Stimulated activated CD4-positive, alpha-beta T cell treated with anti-CD3 and anti-CD28 coated beads, Interleukin-1b, Interleukin-23, amount 100 ng/mL, for 4 hours (primary cell): Measurements from ENCODE around the gene RAPGEF1.
A peak's percentile ranks its signal among the peaks of the same experiment; 100 is the strongest.
"Not testable (repeated sequence)": the region's sequence is repeated elsewhere in the genome, so short reads cannot be mapped to it uniquely, and the experiment has no call there.

ENCODE experiments used
- DNase-seq, 2 donors: peaks; one replicate each; pipeline ENCODE4 v3.0.0-alpha.2; 2020; ENCODE audit warnings: low read depth in 2 of 2

Gene RAPGEF1

GRCh38 chr9:131670247-131671132, 69.4 kb downstream of the RAPGEF1 start:
- DNase-seq = no peak

DNA sequence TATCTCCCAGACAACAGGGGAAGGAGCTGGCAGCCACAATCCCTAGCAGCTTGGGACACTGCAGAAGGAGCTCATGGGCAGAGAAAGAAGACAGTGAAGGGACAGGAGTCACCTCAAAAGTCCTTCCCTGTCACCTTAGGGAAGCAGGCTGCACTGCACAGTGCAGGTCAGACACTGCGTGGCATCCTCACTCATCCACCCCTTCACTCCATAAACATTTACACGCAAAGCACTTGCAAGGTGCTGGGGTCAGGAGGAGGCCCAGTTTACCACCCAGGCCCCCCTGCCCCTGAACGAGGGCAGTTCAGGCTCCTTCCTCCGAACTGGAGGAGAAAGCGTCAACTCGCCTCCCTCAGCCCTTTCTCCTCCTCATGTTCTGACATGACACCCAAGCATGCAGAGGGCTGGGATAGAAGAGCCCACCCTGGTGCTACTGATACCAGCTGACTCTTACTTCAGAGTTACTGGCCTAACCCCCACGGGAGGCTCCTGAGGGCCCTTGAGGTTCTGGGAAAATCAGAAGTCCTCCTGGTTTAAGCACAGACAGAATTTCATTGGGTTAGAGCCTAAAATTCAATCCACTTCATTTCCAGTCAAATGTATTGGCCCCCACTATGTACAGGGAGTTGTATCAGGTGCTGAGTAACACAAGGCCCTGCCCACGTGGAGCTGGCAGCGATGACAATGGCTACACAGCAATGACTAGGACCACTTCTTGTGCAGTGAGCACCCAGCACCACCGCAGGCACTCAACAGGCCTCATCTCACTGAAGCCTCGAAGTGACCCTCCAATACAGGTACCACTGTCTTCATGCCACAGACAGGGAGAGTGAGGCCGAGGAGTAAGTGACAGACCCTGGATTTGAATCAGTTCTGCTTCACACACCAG, 70.4 kb downstream of the RAPGEF1 start:
- DNase-seq = no peak

DNA sequence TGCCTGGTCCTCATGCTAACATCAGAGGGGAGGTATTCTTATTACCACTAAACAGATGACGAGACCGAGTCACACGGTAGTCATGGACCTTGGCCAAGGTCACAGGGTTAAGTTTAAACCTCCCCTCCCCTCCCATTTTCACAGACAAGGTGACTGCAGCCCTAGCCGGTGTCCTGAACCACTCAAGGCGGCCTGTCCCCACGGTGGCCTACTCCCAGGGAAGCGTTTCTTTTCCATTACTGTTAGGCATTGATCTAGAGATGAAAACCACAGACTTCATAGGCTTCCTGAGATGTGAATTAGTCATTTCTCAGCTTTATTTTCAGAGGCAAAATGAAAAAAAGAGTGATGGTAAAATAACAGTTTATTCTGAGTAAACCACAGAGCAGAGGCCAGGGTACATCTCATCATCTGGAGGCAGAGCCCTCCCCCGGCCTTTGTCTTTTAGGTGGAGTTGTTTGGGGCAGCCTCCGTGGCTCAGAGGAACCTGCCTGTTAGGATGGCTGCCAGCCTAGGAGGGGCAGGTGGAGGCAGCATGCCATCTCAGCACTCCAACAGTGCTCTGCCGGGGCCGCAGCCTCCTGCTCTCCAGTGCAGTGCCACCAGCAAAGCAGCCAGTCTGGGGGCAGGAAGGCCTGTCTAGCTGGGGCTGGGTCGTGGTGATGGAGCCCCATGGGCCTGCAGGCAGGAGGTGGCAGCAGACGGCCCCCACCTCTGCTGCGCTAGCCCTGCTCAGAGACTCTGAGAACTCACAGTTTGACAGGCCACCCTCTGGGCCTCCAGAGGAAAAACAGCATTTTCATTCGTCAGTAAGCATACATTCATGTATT, 71.2 kb downstream of the RAPGEF1 start:
- peak; percentile 41 to 54 for DNase-seq

DNA sequence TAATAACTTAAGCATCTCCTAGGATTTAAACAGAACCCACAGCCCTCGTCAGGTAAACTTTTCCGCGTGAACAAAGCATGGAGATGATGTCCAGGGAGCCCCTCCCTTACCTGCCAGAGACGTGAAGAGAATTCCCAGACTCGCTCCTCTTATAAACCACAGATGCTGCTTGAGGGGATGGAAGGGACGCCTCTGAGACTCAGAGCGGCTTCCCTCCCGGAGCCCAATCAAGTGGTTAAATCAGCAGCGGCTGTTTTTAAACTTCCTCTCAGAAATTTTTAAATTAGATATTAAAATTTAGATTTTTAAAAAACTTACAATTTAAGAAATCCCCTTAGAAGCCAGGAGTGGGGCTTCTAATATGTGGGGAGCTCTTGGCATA, 71.8 kb downstream of the RAPGEF1 start:
- no peak for DNase-seq

GRCh38 chr9:131667576-131667975, 72.3 kb downstream of the RAPGEF1 start:
- DNase-seq = peak; percentile 39 to 41

DNA sequence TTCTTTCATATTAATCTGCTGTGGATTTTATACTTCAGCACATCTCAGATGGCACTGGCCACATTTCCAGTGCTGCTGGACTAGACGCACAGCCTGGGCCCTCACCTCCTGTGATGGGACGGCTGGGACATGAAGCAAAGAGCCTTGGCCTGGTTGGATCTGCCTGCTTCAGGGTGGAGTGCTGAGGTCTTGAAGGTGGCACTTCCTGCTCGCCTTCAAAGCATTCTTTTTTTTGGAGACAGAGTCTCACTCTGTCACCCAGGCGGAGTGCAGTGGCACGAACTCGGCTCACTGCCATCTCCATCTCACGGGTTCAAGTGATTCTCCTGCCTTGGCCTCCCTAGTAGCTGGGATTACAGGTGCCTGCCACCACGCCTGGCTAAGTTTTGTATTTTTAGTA, 73.1 kb downstream of the RAPGEF1 start:
- no peak for DNase-seq

GRCh38 chr9:131666029-131666428, 73.8 kb downstream of the RAPGEF1 start:
- no peak for DNase-seq

- DNase-seq = no peak
Measured at GRCh38 chr9:131663288-131663687, 76.6 kb downstream of the RAPGEF1 start.

DNA sequence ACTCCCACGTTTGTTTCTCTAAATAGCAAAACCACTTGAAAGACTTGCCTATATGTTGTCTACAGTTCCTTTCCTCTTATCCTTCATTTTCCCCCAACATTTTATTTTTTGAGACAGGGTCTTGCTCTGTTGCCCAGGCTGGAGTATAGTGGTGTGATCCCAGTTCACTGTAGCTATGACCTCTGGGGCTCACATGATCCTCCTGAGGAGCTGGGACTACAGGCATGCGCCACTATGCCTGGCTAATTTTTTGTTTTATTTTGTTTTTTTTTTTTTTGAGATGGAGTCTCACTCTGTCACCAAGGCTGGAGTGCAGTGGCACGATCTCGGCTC, 77.6 kb downstream of the RAPGEF1 start:
- DNase-seq = not testable (repeated sequence)

- DNase-seq = peak; percentile 58 to 60
Measured at GRCh38 chr9:131661568-131662288, 78.1 kb downstream of the RAPGEF1 start.

DNA sequence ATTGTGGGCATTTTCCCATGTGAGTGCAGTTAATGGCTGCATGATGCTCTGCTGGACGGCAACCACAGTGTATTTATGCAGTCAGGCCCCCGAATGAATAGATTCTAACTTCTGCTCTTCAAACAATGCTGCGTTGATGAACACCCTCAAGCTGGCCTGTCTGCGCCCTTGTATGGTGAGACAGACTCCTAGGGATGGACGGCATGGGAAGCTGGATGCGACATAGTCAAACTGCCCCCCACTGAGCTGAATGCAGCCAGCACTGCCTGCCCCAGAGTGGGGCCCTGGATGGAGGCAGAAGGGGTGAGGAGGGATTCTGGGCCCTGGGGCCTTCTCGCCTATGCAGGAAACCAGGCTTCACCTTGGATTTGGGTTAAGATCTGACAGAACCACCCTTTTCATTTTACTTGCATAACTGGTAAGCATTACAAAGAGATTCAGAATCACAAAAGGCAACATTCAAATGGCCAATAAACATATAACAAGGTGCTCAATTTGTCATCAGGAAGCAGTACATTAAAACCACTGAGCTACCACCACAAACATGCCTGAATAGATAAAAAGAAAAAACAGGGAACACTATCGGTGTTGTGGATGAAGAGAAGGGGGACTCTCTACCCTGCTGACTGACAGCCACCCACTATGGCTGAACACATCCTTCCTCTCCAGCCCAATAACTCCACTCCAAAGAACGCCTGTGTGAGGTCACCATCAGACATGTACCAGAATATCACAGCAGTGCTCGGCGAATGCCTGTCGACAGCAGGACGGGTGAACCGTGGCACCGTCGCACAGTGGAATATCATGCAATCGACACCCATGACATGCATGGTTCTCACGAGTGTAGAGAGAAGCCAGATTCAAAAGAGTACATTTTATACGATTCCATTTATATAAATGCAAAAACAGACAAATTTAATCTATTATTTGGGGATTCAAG, 79.1 kb downstream of the RAPGEF1 start:
- DNase-seq = no peak

GRCh38 chr9:131658377-131659129, 81.3 kb downstream of the RAPGEF1 start:
- DNase-seq = no peak

- DNase-seq = no peak
Measured at GRCh38 chr9:131657940-131658339, 81.9 kb downstream of the RAPGEF1 start.

DNA sequence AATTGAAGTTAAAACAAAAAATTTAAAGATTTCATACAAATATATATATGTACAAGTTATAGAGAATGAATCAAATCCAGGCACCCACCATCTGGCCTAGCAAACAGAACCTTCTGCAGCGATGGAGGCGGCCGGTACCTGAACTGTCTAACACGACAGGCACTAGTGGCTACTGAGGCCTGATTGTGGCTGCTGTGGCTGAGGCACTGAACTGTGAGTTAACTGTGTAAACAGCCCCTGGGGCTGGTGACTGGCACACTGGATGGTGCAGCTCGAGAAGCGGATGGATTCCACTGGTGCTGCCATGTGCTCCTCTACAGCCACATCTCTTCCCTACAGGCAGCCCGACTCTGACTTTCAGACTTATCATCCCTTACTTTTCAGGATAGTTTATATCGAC, 82.4 kb downstream of the RAPGEF1 start:
- DNase-seq = no peak

- DNase-seq = no peak
Measured at GRCh38 chr9:131657037-131657377, 82.9 kb downstream of the RAPGEF1 start.

DNA sequence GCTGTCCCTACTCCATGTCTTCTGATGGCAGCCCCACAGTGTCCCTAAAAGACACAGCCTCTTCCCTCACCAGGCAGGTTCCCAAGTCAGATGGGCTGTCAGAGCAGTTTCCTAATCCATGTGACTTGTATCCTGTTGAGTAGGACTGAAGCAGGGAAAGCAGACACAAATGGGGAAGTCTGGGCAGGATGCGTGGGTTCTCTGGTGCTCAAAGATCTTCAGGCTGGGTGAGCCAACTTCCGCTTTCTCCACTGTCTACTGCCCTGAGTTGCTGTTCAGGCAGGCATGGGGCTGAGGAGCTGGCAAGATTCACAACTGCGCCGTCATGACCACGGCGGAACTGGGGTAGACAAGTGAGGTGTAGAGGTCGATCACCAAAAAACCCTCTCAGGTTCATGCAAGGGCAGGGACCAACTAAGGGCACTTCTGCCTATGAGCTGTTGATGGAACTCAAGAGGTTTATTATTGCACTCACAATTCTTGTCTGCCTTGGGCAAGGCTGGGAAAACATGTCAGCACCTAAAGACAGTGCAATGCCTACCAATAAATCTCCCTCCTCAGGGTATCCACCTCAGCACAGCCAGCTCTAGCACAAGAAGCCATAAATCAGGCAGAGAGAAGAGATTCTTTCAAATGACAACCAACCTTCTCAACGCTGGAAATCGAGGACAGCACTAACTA, 83.4 kb downstream of the RAPGEF1 start:
- DNase-seq = peak; percentile 33 to 51

- not testable (repeated sequence) for DNase-seq
Measured at GRCh38 chr9:131654369-131654768, 85.5 kb downstream of the RAPGEF1 start.

DNA sequence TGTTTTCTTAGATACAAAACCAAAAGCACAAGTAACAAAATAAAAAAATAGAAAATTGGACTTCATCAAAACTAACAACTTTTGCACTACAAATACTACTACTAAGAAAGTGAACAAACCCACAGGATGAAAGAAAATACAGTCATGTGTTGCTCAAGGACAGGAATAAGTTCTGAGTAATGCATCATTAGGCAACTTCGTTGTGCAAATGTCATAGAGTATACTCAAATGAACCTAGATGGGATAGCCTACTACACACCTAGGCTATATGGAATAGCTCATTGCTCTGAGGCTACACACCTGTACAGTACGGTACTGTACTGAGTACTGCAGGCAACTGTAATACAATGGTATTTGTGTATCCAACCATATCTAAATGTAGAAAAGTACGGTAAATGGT, 88.3 kb downstream of the RAPGEF1 start:
- DNase-seq = no peak

DNA sequence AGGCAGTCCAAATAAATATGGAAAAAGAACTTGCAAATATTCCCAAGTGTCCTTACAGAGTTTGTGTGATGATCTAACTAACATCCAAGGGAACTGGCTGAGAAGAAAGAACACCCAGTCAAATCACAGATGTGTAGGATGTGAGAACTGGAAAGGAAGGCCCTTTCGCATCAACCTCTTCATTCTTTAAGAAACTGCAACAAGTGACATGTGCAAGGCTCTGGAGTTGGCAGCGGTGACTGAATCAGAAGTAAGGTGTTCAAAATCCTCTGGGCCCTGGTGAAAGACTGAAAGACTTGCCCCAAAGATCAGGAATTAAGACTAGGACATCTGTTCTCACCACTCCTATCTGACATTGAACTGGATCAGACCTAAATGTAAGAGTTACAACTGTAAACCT, 88.7 kb downstream of the RAPGEF1 start:
- no peak for DNase-seq
